SIG-M5 treated with dmso at 0.1 percent for 504 hours (cell line): Measurements from ENCODE around the gene RSBN1L.
"Not testable (repeated sequence)": the region's sequence is repeated elsewhere in the genome, so short reads cannot be mapped to it uniquely, and the experiment has no call there.

Experiments
- DNase-seq: peaks from one replicate; lab custom pipeline; 2025; ENCODE audit not compliant: unreplicated experiment; lab: John Stamatoyannopoulos, UW

Gene RSBN1L

DNA sequence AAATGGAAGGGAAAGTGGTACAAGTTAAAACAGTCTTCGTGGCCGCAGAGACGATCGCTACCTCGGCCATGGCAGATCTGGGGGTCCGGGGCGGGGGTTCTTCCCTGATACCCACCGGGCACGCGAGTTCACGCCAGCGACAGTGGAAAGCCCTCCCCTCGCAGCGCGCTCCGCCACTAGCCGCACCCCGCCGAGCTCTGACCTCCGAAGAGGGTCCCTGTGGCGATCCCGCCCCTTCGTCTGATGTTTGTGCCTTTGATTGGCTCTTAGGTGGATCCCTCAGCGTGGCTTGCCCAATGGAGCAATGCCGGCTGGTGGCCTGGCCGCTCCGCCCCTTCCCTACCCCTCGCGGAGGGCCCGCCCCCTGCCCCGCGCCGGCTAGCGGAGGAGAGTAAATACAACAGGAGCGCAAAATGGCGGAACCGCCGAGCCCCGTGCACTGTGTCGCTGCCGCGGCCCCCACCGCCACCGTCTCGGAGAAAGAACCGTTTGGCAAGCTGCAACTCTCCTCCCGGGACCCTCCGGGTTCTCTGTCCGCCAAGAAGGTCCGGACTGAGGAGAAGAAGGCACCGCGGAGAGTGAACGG is at the start of gene RSBN1L:
Gene RSBN1L, plus strand, starts transcription at position 403 of the 586 bp plus-strand sequence. Its CDS starts 11 bp downstream, at position 414.
- DNase-seq, result peak; percentile 98

DNA sequence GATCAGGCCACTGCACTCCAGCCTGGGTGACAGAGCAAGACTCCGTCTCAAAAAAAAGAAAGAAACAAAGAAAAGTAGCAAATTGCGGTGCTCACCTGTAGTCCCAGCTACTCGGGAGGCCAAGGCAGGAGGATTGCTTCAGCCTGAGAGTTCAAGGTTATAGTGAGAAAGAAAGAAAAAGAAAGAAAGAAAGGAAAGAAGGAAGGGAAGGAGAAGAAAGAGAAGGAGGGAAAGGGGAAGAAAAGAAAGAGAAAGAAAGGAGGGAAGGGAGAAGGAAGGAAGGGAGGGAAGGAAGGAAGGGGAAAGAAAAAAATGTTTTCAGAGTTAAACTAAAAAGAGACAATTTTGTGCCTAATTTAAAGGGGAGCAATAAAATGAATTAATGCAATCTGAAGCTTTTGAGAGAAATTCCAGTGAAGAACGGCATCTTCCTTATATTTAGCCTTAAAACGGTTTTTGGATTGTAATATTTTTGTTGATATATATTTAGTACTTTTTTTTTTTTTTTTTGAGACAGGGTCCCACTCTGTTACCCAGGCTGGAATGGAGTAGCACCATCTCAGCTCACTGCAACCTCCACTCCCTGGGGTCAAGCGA is 47.4 kb upstream of the RSBN1L start:
- DNase-seq, result no peak

DNA sequence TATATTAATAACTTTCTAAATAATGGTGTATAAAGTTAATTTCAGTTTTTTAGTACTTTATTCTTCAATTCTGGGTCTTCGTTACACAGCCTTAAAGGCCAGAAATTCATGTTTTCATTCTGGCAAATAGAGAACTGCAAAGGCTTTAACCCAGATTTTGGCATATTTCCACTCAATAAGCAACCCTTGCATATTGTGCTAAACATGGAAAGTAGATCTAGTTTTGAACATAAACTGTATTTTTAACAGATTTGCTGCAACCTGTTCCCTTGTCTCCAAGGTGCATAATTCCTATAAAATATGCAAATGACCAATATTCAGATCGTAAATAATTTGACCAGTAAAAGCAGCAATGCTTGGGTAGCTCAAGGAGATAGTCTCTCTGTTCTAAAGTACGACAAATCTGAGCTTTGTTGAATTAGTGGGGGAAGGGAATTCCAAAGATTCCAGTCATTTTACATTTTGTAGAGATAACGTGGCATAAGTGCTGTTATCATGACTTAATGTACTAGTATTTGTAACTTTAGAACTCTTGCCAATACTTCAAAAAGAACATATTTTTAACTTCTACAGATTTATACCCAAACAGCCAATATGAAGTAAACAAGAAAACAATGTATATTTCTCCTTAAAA is 46.4 kb upstream of the RSBN1L start:
- no peak for DNase-seq

DNA sequence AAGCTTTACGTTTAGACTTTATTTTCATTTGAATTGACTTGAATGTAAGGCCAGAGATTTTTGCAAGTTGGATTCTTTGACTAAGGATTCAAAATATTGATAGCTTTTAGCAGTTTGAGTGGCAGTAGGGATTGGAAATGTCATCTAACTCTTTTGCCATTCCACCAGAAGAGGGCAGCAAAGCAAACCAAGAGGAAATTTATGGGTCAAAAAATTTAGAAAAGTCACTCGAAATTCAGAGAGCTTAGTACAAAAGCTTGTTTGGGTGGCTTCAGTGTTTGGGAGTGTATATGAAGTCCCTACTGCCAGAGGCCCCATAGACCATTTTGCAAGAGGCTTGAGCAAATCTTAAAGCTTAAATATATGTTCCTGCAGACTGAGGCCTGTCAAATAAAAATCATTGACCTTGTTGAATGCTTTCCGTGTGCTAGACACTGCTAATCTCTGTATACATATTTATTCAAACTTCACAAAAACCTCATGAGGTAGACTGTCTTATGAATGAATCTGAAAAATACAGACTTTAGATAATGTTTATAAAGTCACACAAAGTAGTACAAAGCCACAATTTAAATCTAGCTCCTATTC is 44.6 kb upstream of the RSBN1L start:
- DNase-seq, result peak; percentile 29

DNA sequence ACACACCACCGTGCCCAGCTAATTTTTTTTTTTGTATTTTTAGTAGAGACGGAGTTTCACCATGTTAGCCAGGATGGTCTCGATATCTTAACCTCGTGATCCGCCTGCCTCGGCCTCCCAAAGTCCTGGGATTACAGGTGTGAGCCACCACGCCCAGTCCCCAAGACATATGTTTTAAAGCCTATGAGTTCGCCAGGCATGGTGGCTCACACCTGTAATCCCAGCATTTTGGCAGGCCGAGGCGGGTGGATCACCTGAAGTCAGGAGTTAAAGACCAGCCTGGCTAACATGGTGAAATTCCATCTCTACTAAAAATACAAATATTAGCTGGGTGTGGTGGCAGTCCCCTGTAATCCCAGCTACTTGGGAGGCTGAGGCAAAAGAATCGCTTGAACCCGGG is 43.4 kb upstream of the RSBN1L start:
- not testable (repeated sequence) for DNase-seq

DNA sequence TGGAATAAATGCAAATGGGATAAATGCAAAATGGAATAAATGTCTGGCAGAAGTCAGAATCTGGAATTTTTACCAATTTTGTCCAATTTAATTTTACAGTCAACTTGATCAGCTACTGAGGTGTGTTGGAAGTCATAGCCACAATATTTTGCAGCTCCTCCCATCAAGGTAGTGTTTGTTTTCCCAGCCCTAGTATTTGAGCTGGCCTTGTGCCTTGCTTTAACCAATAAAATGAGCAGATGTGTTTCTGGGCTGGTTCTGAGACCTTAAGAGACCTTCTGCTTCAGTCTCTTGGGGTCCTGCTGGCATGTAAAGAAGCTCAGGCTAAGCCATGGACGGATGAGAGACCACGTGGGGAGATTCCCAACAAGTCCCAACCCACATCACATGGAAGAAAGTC is 42.7 kb upstream of the RSBN1L start:
- no peak for DNase-seq

DNA sequence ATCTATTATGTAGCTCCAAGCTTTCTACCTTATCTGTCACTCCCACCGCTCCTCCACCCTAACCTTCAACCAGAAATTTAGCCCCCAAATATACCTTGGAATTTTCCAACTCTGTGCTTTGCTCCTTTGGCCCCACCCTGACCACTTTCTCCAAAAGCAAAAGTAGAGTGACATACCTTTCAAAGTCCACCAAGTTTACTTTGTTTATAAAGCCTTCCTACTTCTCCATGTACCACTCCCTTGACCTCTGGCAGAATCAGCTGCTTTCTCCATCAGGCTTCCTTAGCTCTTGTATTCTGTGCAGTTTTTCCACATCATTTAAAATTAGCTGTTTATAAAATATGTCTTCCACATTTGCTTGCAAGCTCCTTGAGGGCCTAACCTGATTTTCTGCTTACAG is 40.9 kb upstream of the RSBN1L start:
- no peak for DNase-seq

DNA sequence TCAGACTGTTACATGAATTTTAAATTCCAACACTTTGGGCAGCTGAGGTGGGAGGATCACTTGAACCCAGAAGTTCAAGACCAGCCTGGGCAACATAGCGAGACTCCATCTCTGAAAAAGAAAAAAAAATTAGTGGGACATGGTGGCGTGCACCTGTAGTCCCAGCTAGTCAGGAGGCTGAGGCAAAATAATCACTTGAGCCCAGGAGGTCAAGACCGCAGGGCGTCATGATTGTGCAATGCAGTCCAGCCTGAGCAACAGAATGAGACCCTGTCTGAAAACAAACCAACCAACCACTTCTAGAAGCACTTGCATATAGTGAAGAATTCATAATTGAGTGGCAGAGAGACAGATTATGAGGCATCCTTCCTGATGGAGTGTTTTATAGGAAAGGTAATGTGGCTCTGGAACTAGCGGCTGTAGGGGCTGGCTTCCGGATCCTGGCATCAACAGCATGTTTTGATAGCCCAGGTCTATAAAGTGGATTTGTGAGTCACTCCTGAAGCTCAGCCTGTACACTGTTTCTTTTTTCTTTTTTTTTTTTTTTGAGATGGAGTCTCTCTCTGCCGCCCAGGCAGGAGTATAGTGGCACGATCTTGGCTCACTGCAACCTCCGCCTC is 40.3 kb upstream of the RSBN1L start:
- no peak for DNase-seq

DNA sequence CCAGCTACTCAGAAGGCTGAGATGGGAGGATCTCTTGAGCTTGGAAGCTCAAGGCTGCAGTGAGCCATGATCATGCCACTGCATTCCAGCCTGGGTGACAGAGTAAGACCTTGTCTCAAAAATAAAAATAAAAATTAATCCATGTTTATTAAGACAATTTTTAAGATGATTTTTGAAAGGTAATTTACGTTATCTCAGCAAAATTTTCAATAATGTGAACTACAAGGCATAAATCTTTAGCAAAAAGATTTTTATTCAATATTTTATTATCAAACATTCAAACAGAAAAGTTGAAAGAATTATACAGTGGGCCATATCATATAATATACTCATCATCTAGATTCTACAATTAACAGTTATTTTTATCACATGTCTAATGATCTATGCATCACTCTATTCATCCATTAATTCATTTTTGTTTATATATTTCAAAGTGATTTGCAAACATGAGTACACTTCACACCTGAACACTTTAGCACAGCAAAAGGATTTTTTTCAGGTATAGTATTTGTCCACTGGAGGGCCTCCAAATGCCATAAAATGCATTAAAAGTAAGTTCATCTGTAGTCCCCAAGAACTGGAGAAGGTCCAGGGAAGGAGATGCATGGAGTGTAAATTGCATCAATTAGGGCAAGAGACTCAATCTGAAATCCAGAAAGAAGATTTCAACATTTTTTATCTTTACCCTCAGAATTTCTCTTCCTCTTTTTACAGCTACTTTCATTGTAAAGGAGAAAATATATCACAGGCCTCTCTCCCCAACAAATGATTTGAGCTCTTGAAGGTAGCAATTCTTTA is 38.6 kb upstream of the RSBN1L start:
- peak; percentile 90 for DNase-seq

DNA sequence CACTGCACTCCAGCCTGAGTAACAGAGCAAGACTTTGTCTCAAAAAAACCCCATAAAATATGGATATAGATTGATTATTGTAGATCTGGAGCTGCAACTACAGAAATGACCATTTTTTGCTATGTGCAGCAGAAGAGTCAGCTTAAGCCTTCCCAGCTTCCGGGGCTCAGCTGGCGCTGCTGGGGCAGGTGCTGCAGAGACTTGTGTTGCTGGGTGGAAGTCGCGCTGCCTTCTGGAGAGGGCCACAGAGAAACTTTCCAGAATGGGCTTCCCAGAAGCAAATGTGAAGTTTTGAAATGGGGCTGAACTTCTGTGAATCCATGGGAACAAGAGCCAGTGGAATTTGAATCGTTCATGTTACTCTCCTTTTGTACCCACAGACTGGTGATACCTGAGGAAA is 37.3 kb upstream of the RSBN1L start:
- no peak for DNase-seq

DNA sequence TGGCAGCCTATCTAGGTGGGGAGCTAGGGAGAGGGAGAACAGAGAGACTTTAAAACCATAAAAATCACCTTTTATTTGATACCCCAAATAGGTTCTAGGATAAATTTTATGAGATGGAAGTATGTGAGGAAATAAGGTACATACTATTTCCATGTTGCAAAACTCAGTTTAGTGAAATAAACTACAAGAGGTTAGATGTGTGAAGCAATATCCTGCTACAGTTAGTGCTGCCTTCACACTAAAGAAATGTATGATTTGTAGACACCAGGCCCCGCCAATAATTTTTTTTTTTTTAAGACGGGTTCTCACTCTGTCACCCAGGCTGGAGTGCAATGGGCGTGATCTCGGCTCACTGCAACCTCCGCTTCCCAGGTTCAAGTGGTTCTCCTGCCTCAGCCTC is 34.4 kb upstream of the RSBN1L start:
- DNase-seq, result peak; percentile 64

DNA sequence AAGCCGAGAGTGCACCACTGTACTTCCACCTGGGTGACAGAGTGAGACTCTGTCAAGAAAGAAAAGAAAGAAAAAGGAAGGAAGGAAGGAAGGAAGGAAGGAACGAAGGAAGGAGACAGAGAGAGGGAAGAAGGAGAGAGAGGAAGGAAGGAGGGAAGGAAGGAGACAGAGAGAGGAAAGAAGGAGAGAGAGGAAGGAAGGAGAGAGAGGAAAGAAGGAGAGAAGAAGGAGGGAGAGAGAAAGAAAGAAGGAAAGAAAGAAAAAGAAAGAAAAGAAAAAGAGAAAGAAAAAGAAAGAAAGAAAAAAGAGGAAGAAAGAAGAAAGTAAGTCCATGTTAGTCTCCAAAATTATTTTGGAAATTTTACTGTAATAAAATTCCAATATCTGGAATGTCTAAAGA is 33.4 kb upstream of the RSBN1L start:
- DNase-seq, result no peak

DNA sequence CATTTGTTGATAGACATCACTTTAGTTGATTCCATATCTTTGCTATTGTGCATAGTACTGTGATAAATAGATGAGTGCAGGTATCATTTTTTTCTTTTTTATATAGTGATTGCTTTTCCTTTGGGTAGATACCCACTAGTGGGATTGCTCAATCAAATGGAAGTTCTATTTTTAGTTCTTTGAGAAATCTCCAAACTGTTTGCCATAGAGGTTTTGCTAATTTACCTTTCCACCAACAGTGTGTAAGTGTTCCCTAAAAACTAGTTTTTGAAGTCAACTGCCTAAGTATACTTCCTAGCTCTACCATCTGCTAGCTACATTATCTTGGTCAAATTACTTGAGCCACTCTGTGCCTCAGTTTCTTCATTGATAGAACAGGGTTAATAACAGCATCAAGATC is 31.5 kb upstream of the RSBN1L start:
- no peak for DNase-seq

DNA sequence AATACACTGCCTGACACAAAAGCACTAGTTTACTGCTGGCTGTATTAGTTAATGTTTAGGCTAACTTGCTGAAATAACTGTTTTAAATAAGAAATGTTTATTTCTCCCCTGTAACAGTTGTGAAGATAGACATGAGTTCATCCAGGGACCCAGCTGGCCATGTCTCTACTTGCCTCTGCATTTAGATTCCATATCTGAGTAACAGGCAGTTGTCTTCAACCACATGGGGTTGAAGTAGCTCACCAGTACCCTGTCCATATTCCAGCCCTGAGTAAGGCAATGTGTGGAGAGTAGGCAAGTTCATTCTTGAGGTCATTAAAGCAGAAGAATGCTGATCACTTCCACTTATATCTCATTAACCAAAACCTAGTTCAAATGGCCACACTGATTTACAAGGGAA is 31.1 kb upstream of the RSBN1L start:
- DNase-seq, result no peak

DNA sequence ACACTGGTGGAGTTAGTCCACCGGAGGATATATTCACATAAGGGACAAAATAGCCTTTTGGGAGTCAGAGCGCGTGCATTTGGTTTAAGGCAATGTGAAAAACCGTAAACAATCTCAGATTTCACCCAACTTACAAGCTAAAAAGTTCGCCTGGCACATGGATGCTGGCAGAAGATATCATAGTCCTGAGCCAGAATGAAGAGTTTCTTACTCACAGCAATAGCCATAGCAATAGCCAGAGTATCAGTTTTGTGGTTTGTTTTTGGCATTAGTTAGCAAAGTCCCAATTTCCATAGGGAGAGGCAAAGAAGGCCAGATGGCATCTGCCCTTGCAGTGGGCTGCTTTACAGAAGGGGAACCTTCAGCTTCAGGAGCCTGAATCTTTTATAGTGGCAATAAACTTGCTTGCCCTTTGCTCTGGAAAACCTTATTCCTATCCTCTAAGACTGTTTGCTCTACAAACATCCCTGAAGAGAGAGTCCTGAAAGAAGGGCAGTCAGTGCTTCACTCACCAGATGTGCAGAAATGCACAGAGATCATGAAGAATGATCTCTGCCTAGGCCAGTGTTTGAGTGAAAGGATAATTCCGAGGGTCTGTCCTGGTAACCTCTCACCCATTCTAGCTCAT is 28.7 kb upstream of the RSBN1L start:
- no peak for DNase-seq

DNA sequence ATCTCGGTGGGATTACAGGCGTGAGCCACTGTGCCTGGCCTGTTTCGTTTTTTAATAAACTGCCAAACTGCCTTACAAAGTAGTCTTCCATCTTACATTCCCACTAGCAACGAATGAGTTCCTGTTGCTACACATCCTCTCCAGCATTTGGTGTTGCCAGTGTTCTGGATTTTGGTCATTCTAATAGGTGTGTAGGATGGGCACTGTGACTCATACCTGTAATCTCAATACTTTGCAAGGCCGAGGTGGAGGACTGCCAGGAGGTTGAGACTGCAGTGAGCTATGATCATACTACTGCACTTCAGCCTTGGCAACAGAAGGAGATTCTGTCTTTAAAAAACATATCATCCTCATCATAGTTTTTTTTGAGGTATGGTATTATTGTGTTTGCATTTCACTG is 21.4 kb upstream of the RSBN1L start:
- no peak for DNase-seq

DNA sequence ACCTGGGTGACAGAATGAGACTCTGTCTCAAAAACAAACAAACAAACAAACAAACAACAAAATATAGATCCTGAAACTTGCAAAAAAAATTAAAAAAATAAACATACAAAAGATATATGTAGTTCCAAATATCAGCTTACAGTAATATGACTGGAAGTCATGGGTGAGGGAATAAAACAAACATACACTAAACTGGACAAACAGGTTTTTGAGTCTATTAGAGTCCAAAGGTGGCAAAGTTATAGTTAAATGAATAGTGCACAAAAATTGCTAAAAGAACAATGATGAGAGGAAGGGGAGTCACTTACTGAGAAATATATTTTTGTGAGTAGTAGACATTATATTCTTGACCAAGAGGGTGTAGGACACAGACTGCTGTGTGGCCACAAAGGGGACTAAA is 16.7 kb upstream of the RSBN1L start:
- peak; percentile 41 for DNase-seq

DNA sequence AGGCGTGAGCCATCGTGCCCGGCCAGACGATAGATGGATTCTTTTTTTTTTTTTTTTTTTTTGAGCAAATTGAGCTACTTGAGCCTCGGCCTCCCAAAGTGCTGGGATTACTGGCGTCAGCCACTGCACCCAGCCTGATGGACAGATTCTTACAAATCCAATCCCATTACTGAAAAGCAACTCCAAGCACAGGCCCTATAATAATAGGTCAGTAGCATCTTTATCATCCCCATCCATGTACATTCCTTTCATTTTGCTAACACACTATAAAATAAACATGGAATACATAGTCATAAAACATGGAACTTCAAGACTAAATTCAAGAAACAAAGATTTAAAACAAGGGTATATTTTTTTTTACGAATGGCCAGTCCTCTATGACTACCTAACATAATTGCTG is 16.0 kb upstream of the RSBN1L start:
- DNase-seq, result no peak

DNA sequence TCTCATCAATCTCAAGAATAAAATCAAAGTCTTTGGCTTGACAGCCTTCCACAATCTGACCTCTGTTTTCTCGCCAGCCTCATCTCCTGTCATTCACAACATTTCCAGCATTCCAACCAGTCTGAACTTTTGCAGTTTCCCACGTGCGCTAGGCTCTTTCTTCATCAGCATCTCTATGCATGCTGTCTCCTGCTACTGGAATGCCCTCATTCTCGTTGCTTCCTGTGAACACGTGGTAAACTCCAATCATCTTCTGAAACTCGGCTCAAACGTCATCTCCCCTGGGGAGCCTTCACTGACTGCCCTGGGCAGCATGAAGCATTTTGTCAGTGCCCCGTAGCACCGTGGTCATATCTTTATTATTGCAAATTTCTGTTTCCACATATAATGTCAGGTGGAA is 12.2 kb upstream of the RSBN1L start:
- no peak for DNase-seq

DNA sequence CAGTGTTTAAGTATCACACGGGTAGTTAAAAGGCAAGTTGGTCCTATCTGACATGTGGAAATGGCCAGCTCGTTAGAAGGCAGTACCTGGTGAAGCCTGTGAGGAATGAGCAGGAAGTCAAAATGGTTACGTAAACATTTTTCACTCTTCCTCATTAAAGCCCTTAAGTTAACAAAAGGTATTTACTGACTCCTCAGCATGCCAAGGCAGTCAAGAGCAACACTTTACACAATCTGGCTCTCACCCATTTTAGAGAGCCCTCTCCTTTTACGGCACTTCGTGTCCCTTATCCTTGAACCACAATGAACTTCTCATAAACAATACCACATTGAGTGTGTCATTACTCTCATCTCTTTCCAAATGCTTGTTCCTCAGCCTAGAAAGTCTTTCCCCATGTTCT is 11.0 kb upstream of the RSBN1L start:
- peak; percentile 68 for DNase-seq
